Uterus (tissue), 2 donors: ENCODE measurements around the gene TSPAN5.

Experiments used
- POLR2A ChIP-seq, 2 donors: fragments of 450-650 bp; IDR thresholded peaks; one replicate each; pipeline ENCODE4 v1.6.1; 2016; ENCODE audit warnings: antibody characterized with exemption in 2 of 2, mild to moderate bottlenecking in 1 of 2, moderate library complexity in 1 of 2
- TF ChIP-seq, protein P1 (sequence below), 4 experiments: fragments of 200-600 bp in 2 of 4; fragments of 450-650 bp in 2 of 4; sonication (generic) in 2 of 4; IDR thresholded peaks; one replicate each; pipeline ENCODE4 v1.5.1; 2016 to 2019; ENCODE audit warnings: antibody characterized with exemption in 4 of 4, mild to moderate bottlenecking in 2 of 4, moderate library complexity in 1 of 4

GRCh38 chr4:98612318-98613250, 45.8 kb downstream of the TSPAN5 start:
- no peak for TF ChIP-seq POLR2A (IDR thresholded peaks at IDR 0.05)
- TF ChIP-seq, protein P1, sequence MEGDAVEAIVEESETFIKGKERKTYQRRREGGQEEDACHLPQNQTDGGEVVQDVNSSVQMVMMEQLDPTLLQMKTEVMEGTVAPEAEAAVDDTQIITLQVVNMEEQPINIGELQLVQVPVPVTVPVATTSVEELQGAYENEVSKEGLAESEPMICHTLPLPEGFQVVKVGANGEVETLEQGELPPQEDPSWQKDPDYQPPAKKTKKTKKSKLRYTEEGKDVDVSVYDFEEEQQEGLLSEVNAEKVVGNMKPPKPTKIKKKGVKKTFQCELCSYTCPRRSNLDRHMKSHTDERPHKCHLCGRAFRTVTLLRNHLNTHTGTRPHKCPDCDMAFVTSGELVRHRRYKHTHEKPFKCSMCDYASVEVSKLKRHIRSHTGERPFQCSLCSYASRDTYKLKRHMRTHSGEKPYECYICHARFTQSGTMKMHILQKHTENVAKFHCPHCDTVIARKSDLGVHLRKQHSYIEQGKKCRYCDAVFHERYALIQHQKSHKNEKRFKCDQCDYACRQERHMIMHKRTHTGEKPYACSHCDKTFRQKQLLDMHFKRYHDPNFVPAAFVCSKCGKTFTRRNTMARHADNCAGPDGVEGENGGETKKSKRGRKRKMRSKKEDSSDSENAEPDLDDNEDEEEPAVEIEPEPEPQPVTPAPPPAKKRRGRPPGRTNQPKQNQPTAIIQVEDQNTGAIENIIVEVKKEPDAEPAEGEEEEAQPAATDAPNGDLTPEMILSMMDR (IDR thresholded peaks at IDR 0.05) = no peak
